PFSK-1 (cell line): ENCODE data around the gene TRMT10A.

Source experiments
- POLR2AphosphoS5 ChIP-seq: IDR thresholded peaks from 2 replicates; pipeline ENCODE4 v1.6.1; 2012; ENCODE audit warnings: low read depth, mild to moderate bottlenecking, control low read depth, low read length, moderate library complexity
- TAF1 ChIP-seq: IDR thresholded peaks from 2 replicates; pipeline ENCODE4 v1.6.1; 2012; ENCODE audit warnings: low read length, control low read depth, borderline replicate concordance; ENCODE audit not compliant: insufficient read depth

GRCh38 chr4:99594818-99595217, 31.0 kb upstream of the TRMT10A start:
- no peak for TF ChIP-seq TAF1
- no peak for TF ChIP-seq POLR2AphosphoS5
